ENCODE results near the gene DHRS3. TPM values are rescaled to one million over a fixed set of nuclear protein-coding genes. Genes with fewer than 3 reads are reported as not detected.

Gene DHRS3
- total RNA-seq, 2 donors from 2014 or later, result 171 to 178 TPM

DNA sequence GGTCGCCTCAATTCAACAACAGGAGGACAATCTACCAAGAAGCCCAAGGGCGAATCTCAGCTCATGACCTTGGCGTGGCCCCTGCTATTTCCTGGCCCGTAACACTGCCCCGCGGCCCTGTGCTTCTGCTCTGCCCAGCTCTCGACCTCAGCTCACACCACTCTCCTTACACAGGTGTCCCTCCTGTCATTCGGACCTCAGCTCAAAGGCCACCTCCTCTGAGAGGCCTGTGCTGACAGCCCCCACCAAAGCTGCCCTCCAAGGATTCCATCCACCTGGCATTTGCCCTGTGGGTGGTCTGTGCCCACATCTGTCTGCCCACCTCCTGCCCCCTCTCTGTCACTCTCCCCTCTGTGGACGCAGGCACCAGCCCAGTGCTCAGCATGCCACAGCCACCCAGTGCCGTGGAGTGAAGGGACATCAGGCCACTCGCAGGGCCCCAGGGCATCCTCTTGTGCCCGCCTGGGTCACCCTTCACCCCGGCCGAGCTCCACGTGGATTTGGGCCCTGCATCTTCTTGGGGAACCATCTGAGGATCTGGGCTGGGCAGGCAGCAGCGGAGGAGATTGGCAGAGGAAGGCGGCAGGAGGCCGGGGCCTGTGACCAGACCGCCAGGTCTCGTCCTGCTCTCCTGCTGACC lies 70.3 kb downstream of the DHRS3 start:
- Histone ChIP-seq H3K9me3 (no peaks in the 10 kb centered on the region), H3K27ac (peak overlapping the region; percentile 72 to 74), H3K36me3 (no peaks in the 10 kb centered on the region), H3K4me3 (no peak overlapping the region), H3K4me1 (replicated peaks) (peaks cover 4% of the 10 kb centered on the region), H3K27me3 (replicated peaks; ENCODE audit: insufficient read depth) (no peaks in the 10 kb centered on the region)
- intact Hi-C loops (cut with DNase I), result no loop called here
- TF ChIP-seq, protein P1, sequence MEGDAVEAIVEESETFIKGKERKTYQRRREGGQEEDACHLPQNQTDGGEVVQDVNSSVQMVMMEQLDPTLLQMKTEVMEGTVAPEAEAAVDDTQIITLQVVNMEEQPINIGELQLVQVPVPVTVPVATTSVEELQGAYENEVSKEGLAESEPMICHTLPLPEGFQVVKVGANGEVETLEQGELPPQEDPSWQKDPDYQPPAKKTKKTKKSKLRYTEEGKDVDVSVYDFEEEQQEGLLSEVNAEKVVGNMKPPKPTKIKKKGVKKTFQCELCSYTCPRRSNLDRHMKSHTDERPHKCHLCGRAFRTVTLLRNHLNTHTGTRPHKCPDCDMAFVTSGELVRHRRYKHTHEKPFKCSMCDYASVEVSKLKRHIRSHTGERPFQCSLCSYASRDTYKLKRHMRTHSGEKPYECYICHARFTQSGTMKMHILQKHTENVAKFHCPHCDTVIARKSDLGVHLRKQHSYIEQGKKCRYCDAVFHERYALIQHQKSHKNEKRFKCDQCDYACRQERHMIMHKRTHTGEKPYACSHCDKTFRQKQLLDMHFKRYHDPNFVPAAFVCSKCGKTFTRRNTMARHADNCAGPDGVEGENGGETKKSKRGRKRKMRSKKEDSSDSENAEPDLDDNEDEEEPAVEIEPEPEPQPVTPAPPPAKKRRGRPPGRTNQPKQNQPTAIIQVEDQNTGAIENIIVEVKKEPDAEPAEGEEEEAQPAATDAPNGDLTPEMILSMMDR (IDR thresholded peaks at IDR 0.05), result no peak
- TF ChIP-seq POLR2A (IDR thresholded peaks at IDR 0.05), result no peak
- no peak for TF ChIP-seq POLR2AphosphoS5 (IDR thresholded peaks at IDR 0.05)
- WGBS, result 88% methylated on average over 20 of the region's 20 CpGs
- DNase-seq (ENCODE audit: low spot score), result no peak

DNA sequence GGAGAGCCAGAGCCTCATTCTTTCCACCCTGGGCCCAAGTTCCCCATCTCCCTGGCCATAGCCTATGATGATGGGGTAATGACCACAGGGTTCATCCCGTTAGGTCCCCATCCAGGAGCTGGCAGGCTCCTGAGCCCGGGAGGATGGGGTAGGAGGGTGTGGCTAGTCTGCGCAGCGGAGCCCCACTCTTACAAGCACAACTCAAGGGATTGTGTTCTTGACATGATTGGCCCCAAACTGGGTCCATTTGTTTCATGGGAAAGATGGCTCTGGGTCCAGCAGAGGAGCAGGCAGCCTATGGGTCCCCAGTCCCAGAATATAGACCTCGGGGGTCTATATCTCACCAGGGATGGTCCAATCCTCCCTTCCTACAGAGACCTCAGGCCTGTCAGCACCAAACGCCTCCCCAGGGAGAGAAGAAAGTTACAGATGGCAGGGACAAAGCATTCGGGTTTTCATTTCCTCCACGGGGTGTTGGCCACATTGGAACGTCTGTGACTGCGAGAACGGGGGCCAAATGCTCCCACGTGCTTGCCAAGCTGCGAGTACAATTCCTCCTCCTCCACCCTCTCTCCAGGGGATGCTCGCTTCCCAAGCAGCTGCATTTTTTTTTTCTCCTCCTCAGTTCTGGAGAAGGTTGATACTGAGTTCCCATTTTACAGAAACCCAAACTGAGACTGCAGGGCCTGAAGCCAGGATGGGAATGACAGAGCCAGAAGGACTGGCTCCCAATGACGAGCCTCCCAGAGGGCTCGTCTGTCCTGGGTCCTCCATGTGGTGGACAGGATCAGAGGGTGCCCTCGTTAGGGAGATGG lies 71.0 kb downstream of the DHRS3 start:
- no peak overlapping the region for H3K4me3 ChIP-seq
- H3K9me3 ChIP-seq, result no peaks in the 10 kb centered on the region
- peak overlapping the region; percentile 29 to 74 for H3K27ac ChIP-seq
- H3K4me1 ChIP-seq (replicated peaks), result peaks cover 4% of the 10 kb centered on the region
- intact Hi-C loops (cut with DNase I), result no loop called here
- H3K27me3 ChIP-seq (replicated peaks; ENCODE audit: insufficient read depth), result no peaks in the 10 kb centered on the region
- no peaks in the 10 kb centered on the region for H3K36me3 ChIP-seq
- TF ChIP-seq POLR2A (IDR thresholded peaks at IDR 0.05), result no peak
- TF ChIP-seq POLR2AphosphoS5 (IDR thresholded peaks at IDR 0.05), result no peak
- TF ChIP-seq, protein P1 (IDR thresholded peaks at IDR 0.05), result no peak
- DNase-seq (ENCODE audit: low spot score), result no peak
- WGBS, result 48% methylated on average over 17 of the region's 17 CpGs

DNA sequence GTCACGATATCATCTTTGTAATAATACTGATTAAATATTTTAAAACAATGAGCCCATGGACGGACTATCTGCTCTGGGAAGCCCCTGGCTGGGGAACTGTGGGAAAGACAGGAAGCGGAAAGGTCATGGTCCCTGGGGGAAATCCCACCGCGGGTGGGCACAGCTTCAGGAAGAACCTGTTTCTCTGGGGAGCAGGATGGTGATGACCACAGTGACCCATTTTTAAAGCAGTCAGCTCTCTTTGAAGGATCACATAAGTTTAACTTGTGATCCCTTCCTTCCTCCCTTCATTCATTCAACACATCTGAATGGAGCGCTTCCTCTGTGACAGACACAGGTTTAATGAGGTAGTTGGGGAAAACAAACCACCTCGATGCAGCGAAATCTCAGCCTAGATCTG lies 73.0 kb downstream of the DHRS3 start:
- intact Hi-C loops (cut with DNase I), result loop anchor here (5.0 kb wide), 1 partner anchor 233 kb away; no protein-coding TSS in a partner anchor
- H3K4me1 ChIP-seq (replicated peaks), result peaks cover 4% of the 10 kb centered on the region
- WGBS, result 40% methylated on average over 8 of the region's 8 CpGs
- no peaks in the 10 kb centered on the region for H3K27me3 ChIP-seq (replicated peaks; ENCODE audit: insufficient read depth)
- no peak for DNase-seq (ENCODE audit: low spot score)
- H3K27ac ChIP-seq, result no peak overlapping the region
- TF ChIP-seq, protein P1 (IDR thresholded peaks at IDR 0.05), result no peak
- TF ChIP-seq POLR2A (IDR thresholded peaks at IDR 0.05) (no peak), POLR2AphosphoS5 (IDR thresholded peaks at IDR 0.05) (no peak)
- H3K36me3 ChIP-seq, result no peaks in the 10 kb centered on the region
- H3K4me3 ChIP-seq, result no peak overlapping the region
- H3K9me3 ChIP-seq, result no peaks in the 10 kb centered on the region

DNA sequence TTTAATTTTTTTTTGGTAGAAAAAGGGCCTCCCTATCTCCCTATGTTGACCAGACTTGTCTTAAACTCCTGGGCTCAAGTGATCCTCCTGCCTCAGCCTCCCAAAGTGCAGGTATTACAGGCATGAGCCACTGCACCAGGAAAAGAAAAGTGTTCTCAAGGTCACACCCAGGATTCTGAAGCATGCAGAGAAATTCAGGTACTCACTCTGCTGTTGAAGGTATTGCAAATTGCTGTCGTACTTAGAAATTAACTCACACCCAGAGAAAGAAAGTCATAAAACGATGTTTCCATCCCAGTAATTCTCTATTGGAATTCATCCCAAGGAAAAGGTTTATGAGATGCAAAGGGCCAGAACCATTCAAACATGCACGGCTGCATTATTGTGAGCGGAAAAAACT lies 73.7 kb downstream of the DHRS3 start:
- H3K27ac ChIP-seq, result no peak overlapping the region
- TF ChIP-seq POLR2A (IDR thresholded peaks at IDR 0.05) (no peak), POLR2AphosphoS5 (IDR thresholded peaks at IDR 0.05) (no peak)
- TF ChIP-seq, protein P1 (IDR thresholded peaks at IDR 0.05), result no peak
- peaks cover 4% of the 10 kb centered on the region for H3K4me1 ChIP-seq (replicated peaks)
- H3K9me3 ChIP-seq, result no peaks in the 10 kb centered on the region
- H3K36me3 ChIP-seq, result no peaks in the 10 kb centered on the region
- no peak for DNase-seq (ENCODE audit: low spot score)
- intact Hi-C loops (cut with DNase I), result loop anchor here (5.0 kb wide), 1 partner anchor 232 kb away; no protein-coding TSS in a partner anchor
- no peaks in the 10 kb centered on the region for H3K27me3 ChIP-seq (replicated peaks; ENCODE audit: insufficient read depth)
- H3K4me3 ChIP-seq, result no peak overlapping the region
- WGBS, result 40% methylated on average over 4 of the region's 4 CpGs
